GM21786 (cell line): ENCODE results near the gene CACHD1.

Experiments used
- ATAC-seq: cut with Tn5 transposase; IDR thresholded peaks from one replicate; pipeline ENCODE4 v1.9.1; 2021; ENCODE audit not compliant: unreplicated experiment

The CACHD1 gene

GRCh38 chr1:64546013-64546412 lies 76.1 kb downstream of the CACHD1 start:
- ATAC-seq: no peak

- no peak for ATAC-seq
These were observed 79.7 kb downstream of the CACHD1 start for GRCh38 chr1:64549464-64550239.

GRCh38 chr1:64550510-64550909 lies 80.6 kb downstream of the CACHD1 start:
- ATAC-seq: no peak

- no peak for ATAC-seq
These were observed 81.1 kb downstream of the CACHD1 start for GRCh38 chr1:64550946-64551605.

DNA sequence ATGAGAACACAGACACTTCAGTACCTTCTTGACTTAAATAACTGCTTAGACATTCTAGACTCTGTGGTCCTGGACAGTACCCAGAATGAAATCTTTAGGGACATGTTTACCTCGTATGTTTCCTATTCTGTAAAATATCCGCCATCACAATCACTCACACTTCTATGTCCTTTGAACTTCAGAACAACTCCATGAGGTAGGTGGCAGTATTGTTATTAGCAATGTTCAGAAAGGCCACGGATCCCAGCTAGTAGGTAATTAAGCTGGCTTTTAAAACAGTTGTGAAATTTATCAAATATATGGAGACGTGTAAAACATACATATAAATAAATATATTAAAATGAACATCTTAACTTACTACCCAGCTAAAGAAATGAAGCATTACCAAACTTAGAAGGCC lies 83.4 kb downstream of the CACHD1 start:
- ATAC-seq: no peak

- ATAC-seq: no peak
These were observed 86.0 kb downstream of the CACHD1 start for GRCh38 chr1:64555947-64556346.

DNA sequence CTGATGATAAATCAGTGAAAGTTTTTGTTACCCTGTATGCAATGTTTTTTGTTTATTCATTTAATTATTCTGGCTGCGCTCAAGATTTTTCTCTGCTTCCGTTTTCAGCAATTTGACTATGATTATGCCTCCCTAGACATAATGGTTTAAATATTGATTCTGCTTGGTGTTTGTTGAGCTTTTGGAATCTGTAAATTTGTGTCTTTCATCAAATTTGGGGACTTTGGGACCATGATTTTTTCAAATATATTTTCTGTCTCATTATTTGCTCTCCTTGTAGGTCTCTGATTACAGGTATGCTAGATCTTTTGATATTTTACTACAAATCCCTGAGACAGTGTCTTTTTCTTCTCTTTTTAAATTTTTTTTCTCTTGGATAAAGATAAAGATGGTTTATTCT lies 92.1 kb downstream of the CACHD1 start:
- no peak for ATAC-seq

GRCh38 chr1:64563958-64564565 lies 94.1 kb downstream of the CACHD1 start:
- ATAC-seq: no peak

DNA sequence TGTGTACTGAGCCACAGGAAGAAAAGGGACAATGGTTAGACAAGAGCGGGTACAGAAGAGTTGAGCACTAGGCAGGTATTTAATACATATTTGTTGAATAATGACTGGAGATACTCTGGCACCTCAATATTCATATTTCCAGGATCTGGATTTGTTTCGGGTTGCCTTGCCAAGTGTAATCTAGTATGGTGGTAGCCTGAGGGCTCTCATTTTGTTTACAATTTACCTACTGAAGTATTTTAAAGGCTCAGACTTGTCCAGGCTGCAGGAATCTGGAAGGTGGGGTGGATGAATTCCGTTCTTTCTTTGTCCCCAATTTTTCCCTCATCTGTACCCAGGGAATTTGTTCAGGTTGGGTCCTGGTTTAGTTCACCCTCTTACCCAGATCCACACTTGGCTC lies 95.0 kb downstream of the CACHD1 start:
- no peak for ATAC-seq

DNA sequence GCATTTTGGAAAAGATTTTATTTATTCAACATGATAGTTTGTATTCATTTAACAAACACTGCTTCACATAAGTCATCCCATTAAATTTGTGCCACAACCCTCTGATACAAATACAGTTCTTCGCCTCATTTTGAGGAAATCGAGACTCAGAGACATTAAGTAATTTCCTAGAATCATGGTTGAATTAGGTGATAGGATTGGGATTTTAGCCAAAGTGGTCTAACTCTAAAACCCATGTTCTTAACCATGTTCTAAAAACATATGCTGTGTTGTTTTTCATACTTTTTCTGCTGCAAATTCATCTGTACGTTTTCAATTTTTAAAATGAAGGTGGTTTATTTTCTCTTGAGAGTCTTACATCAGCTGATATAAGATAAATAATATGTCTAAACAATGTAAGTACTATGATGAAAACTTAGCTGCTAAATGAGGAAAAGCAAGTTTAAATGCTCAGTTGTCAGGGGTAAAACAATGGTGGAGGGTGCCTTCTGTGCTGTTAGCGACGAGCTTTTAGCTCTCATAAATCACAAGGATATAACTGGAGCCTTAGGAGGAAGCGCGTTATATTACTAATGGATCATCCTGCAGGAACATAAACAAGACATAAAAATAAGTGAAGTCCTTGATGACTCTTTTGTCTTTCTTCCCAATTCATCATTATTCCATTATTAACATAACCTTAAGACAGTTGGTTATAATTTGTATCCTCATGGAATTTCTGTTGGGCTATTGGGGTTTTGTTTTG lies 97.7 kb downstream of the CACHD1 start:
- ATAC-seq: no peak

DNA sequence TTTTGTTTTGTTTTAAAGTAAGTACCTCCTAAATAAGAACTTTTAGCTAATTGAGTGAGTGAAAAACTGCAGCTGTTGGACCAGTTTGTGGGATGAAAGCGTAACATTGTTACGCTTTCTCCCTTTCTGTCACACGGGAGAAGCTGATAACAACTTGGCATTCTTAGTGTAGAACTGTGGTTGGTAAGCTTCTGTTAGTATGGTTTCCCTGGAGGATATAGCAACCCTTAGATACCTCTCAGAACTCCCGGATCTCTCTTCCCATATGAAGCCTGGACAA lies 98.2 kb downstream of the CACHD1 start:
- no peak for ATAC-seq

- no peak for ATAC-seq
These were observed 99.5 kb downstream of the CACHD1 start for GRCh38 chr1:64569411-64569810.

GRCh38 chr1:64570267-64570855 lies 100.4 kb downstream of the CACHD1 start:
- ATAC-seq: no peak

DNA sequence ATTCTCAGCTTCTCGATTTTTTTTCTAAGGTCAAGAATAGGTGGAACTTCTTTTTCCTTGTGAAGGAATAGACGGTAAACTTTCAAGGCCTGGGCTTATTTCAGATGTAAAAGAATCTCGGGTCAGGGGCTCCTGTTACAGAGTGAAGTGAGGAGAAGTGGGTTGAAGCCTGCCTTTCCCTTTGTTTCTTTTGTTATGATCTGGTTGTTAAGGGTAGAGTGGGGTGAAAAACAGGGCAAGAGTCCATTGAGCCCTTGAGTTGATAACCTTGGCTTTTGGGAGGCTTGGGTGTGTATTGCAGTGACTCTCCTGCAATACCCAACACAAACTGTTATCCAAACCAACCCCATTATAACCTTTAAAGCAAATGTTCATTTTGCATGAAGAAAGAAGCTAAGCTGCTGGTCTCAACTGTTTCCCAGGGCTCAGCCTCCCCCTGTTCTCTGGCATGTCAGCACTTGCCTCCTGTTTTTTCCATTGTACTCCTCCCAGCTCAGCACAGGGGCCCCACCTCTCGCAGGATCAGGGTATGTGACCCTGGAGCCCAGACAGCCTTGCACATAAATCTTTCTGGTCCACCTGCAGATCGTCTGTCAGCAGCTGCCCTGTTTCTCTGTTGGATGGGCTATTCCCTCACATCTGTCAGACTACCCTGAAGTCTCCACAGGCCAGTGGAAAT lies 102.4 kb downstream of the CACHD1 start:
- no peak for ATAC-seq

- ATAC-seq: no peak
These were observed 104.4 kb downstream of the CACHD1 start for GRCh38 chr1:64574301-64574700.

- ATAC-seq: no peak
These were observed 106.2 kb downstream of the CACHD1 start for GRCh38 chr1:64575881-64576676.

DNA sequence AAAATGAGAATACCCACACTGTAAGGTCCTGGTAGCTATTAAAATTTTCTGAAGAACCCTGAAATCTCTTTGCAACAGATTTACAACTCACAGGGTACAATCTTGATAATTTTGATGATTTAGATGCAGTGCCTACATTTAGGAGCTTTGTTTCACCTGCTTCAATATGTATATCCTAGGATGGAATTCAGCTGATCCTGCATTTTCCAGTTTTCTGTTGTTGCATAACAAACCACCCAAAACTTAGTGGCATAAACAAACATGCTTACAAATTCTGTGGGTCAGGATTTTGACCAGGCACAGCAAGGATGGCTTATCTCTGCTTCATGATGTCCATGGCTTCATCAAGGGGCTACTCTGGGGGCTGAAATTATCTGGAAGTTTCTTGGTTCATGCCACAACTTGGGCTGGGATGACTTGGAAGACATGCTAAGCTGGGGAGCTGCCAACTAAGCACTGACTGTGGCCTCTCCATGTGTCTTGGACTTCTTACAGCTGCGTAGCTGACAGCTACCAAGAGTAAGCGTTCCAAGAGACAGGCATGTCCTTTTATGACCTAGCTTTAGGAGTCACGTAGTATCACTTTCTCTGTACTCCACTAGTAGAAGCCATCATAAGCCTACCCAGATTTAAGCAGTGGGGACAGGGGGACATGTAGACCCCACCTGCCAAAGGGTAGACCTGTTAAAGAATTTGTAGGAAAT lies 108.5 kb downstream of the CACHD1 start:
- no peak for ATAC-seq

DNA sequence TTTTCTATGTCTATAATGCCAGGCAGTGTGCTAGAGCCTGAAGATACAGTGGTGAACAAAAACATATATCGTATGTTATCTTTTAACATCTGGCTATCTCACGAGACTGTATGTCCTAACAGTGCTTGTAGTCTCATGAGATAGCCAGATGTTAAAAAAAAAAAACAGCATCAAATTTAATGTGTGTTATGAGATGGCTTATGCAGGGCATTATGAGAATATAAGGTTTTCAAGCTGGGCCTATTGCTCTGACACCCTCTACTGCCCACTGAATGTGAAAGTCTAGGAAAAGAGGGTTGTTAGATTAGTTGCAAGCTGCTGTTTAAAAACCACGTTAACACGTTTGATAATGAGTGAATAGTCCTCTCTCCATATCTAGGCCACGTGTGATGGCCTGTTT lies 109.8 kb downstream of the CACHD1 start:
- no peak for ATAC-seq

- ATAC-seq: no peak
These were observed 111.4 kb downstream of the CACHD1 start for GRCh38 chr1:64581135-64581842.
